HEK293T (cell line): Measurements from ENCODE around the gene BACH2.

ENCODE experiments used
- CTCF ChIA-PET: fragments of 350-600 bp; formaldehyde crosslinking; extraction: SDS; loops from one replicate; lab custom pipeline; 2021; ENCODE audit warnings: antibody characterized with exemption, inconsistent platforms; lab: Yijun Ruan, JAX
- POLR2A ChIA-PET: fragments of 350-600 bp; formaldehyde crosslinking; extraction: SDS; loops from one replicate; lab custom pipeline; 2020; ENCODE audit warnings: antibody characterized with exemption, inconsistent platforms; lab: Yijun Ruan, JAX
- DNase-seq: peaks from one replicate; pipeline ENCODE4 v3.0.0; 2012; ENCODE audit warnings: mixed read lengths; ENCODE audit errors: extremely low spot score
- ARNT ChIP-seq: fragments of 450-650 bp; IDR thresholded peaks from 2 replicates; pipeline ENCODE4 v1.6.1; 2017; ENCODE audit warnings: mild to moderate bottlenecking
- BHLHE40 ChIP-seq: fragments of 450-650 bp; IDR thresholded peaks from 2 replicates; pipeline ENCODE4 v1.6.1; 2016; ENCODE audit warnings: mild to moderate bottlenecking, moderate library complexity, borderline replicate concordance
- CTBP1 ChIP-seq: fragments of 450-650 bp; IDR thresholded peaks from 2 replicates; pipeline ENCODE4 v1.6.1; 2016; ENCODE audit warnings: borderline replicate concordance
- ELF4 ChIP-seq: fragments of 450-650 bp; IDR thresholded peaks from 2 replicates; pipeline ENCODE4 v1.6.1; 2017; ENCODE audit warnings: antibody characterized with exemption
- FOXA1 ChIP-seq: fragments of 450-650 bp; IDR thresholded peaks from 2 replicates; pipeline ENCODE4 v1.6.1; 2016; ENCODE audit warnings: mild to moderate bottlenecking
- FOXK2 ChIP-seq: fragments of 450-650 bp; IDR thresholded peaks from 2 replicates; pipeline ENCODE4 v1.6.1; 2016; ENCODE audit warnings: mild to moderate bottlenecking
- FOXM1 ChIP-seq: fragments of 450-650 bp; IDR thresholded peaks from 2 replicates; pipeline ENCODE4 v1.6.1; 2017; ENCODE audit warnings: mild to moderate bottlenecking, borderline replicate concordance
- HDGF ChIP-seq: fragments of 450-650 bp; IDR thresholded peaks from 2 replicates; pipeline ENCODE4 v1.6.1; 2017; ENCODE audit warnings: antibody characterized with exemption, borderline replicate concordance
- L3MBTL2 ChIP-seq: fragments of 450-650 bp; conservative IDR thresholded peaks from 2 replicates; pipeline ENCODE4 v1.6.1; 2016; ENCODE audit warnings: mild to moderate bottlenecking
- LEF1 ChIP-seq: fragments of 450-650 bp; IDR thresholded peaks from 2 replicates; pipeline ENCODE4 v1.6.1; 2017; ENCODE audit warnings: mild to moderate bottlenecking, borderline replicate concordance
- NFRKB ChIP-seq: fragments of 450-650 bp; IDR thresholded peaks from 2 replicates; pipeline ENCODE4 v1.6.1; 2016; ENCODE audit warnings: mild to moderate bottlenecking, moderate library complexity
- PKNOX1 ChIP-seq: fragments of 450-650 bp; IDR thresholded peaks from 2 replicates; pipeline ENCODE4 v1.6.1; 2016
- SP1 ChIP-seq: fragments of 450-650 bp; IDR thresholded peaks from 2 replicates; pipeline ENCODE4 v1.6.1; 2017
- SUZ12 ChIP-seq: fragments of 450-650 bp; IDR thresholded peaks from 2 replicates; pipeline ENCODE4 v1.6.1; 2016; ENCODE audit warnings: mild to moderate bottlenecking
- TARDBP ChIP-seq: fragments of 450-650 bp; IDR thresholded peaks from 2 replicates; pipeline ENCODE4 v1.6.1; 2016
- ZNF384 ChIP-seq: fragments of 450-650 bp; IDR thresholded peaks from 2 replicates; pipeline ENCODE4 v1.6.1; 2016

BACH2 gene

DNA sequence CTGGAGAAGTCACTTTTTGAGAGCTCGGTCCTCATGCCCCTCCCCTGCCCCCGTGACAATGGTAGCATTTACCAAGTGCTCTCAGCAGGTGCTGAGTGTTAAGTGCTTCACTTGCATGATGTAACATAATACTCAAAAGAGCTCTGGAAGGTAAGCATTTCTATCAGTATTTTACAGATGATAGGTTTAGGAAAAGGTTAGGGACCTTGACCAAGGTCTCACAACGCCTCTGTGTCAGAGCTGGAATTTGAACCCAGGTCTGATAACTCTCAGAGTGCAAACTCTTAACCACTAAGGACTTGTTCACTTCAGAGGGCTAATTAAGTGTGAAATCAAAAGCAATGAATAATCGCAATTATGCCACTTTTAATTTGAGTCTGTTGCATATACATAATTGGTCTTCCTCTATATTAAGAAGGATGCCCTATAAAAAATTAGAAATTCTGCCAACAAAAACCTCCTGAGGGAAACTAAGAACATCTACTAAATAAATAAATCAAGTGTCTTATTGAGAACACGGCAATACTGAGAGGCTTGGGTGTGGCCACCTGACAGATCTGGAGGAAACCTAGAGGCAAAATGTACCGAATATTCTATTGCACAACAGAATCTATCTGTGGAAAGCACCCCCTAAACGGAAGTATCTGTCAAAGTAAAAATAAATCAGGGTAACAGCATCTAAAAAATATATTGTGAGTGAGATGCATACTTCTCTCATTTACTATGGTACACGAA, 109.8 kb downstream of the BACH2 start:
- ChIA-PET CTCF (interaction anchor here (1.0 kb wide), 1 partner anchor 9 kb away, joined by 4 read pairs; no protein-coding TSS in a partner anchor), POLR2A (interaction anchor here (1.1 to 1.7 kb wide), 2 partner anchors 11 to 32 kb away, joined by 3 read pairs; no protein-coding TSS in a partner anchor)
- TF ChIP-seq HDGF (no peak), FOXK2 (no peak), BHLHE40 (no peak), SUZ12 (no peak), CTBP1 (no peak), ARNT (no peak), L3MBTL2 (no peak), NFRKB (no peak)
- no peak for DNase-seq

GRCh38 chr6:90186026-90186425, 110.6 kb downstream of the BACH2 start:
- no peak for TF ChIP-seq NFRKB
- TF ChIP-seq SP1 = no peak
- TF ChIP-seq SUZ12 = no peak
- TF ChIP-seq ARNT = no peak
- TF ChIP-seq FOXK2 = no peak
- no peak for TF ChIP-seq LEF1
- TF ChIP-seq ZNF384 = no peak
- TF ChIP-seq TARDBP = no peak
- TF ChIP-seq BHLHE40 = no peak
- no peak for TF ChIP-seq FOXM1
- TF ChIP-seq ELF4 = no peak
- no peak for TF ChIP-seq FOXA1
- TF ChIP-seq PKNOX1 = no peak
- TF ChIP-seq CTBP1 = no peak
- TF ChIP-seq HDGF = no peak
- TF ChIP-seq L3MBTL2 = no peak
- DNase-seq = no peak
- POLR2A ChIA-PET = interaction anchor here (1.1 to 1.7 kb wide), 2 partner anchors 10 to 33 kb away, joined by 3 read pairs; no protein-coding TSS in a partner anchor
- CTCF ChIA-PET = interaction anchor here (1.0 kb wide), 1 partner anchor 9 kb away, joined by 4 read pairs; no protein-coding TSS in a partner anchor

- TF ChIP-seq HDGF = no peak
- TF ChIP-seq ZNF384 = no peak
- DNase-seq = no peak
- ChIA-PET POLR2A (interaction anchor here (1.2 kb wide), 1 partner anchor 207 kb away, joined by 4 read pairs; no protein-coding TSS in a partner anchor), CTCF (interaction anchor here (0.7 to 1.6 kb wide), 3 partner anchors 105 to 292 kb away, joined by 3 to 5 read pairs (median 4); no protein-coding TSS in a partner anchor)
Observed at GRCh38 chr6:90184334-90185298, 112.0 kb downstream of the BACH2 start.

- DNase-seq = no peak
- ChIA-PET POLR2A (interaction anchor here (1.2 kb wide), 1 partner anchor 206 kb away, joined by 4 read pairs; no protein-coding TSS in a partner anchor), CTCF (interaction anchor here (1.6 kb wide), 1 partner anchor 243 kb away, joined by 5 read pairs; no protein-coding TSS in a partner anchor)
- TF ChIP-seq FOXM1 (no peak), ELF4 (no peak), HDGF (no peak), L3MBTL2 (no peak), SUZ12 (no peak), FOXA1 (no peak), TARDBP (no peak), ARNT (no peak), SP1 (no peak), FOXK2 (no peak)
Observed at GRCh38 chr6:90183587-90184333, 112.9 kb downstream of the BACH2 start.

DNA sequence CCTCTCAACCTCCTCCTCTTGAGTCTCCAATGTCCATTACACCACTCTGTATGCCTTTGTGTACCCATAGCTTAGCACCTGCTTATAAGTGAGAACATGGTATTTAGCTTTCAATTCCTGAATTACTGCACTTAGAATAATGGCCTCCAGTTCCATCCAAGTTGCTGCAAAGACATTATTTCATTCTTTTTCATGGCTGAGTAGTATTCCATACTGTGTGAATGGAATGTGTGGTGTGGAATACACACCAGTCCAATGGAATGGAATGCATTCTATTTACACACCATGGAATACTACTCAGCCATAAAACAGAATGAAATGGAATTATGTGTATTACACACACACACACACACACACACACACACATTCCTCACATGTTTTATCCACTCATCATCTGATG, 116.1 kb downstream of the BACH2 start:
- ChIA-PET POLR2A (no interaction called here), CTCF (no interaction called here)
- TF ChIP-seq FOXA1 = no peak
- no peak for TF ChIP-seq NFRKB
- TF ChIP-seq FOXM1 = no peak
- TF ChIP-seq SUZ12 = no peak
- no peak for TF ChIP-seq LEF1
- no peak for TF ChIP-seq ELF4
- no peak for TF ChIP-seq CTBP1
- no peak for TF ChIP-seq ZNF384
- TF ChIP-seq BHLHE40 = no peak
- TF ChIP-seq TARDBP = no peak
- DNase-seq = no peak

GRCh38 chr6:90179190-90180169, 117.2 kb downstream of the BACH2 start:
- POLR2A ChIA-PET = no interaction called here
- CTCF ChIA-PET = no interaction called here
- no peak for DNase-seq
- TF ChIP-seq SP1 = no peak
- no peak for TF ChIP-seq ARNT
- no peak for TF ChIP-seq BHLHE40
- no peak for TF ChIP-seq FOXK2
- TF ChIP-seq PKNOX1 = no peak
- no peak for TF ChIP-seq FOXM1
- TF ChIP-seq SUZ12 = no peak
- no peak for TF ChIP-seq CTBP1
- TF ChIP-seq LEF1 = no peak
- TF ChIP-seq ZNF384 = no peak
